Stimulated activated CD4-positive, alpha-beta T cell treated with anti-CD3 and anti-CD28 coated beads, Interleukin-1b, Interleukin-23, amount 100 ng/mL, for 4 hours (primary cell): ENCODE data around the gene CD3G.
"Not testable (repeated sequence)": the region's sequence is repeated elsewhere in the genome, so short reads cannot be mapped to it uniquely, and the experiment has no call there.

Experiments
- DNase-seq, 2 donors: peaks; one replicate each; pipeline ENCODE4 v3.0.0-alpha.2; 2020; ENCODE audit warnings: low read depth in 2 of 2

Gene CD3G

DNA sequence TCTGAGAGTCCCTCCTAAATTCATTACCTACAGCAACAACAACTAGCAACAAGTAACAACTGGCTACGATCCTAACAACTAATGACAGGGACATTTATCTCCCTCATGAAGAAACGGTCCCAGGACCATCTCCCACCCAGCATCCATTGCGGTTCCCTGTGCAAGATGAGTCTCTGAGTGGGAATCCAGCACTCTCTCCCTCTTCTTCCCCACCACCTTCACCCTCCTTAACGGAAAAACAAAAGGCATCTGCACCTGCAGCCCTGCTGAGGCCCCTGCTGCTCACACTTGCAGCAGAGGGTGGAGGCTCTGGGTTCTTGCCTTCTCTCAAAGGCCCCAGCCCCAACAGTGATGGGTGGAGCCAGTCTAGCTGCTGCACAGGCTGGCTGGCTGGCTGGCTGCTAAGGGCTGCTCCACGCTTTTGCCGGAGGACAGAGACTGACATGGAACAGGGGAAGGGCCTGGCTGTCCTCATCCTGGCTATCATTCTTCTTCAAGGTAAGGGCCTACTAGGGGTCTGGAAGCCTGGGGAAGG lies at the start of gene CD3G:
CD3G (plus strand) TSS at position 364 of the 535 bp plus-strand sequence; CDS start at position 444, 80 bp downstream.
- peak; percentile 51 to 56 for DNase-seq

- DNase-seq: no peak
Measured at GRCh38 chr11:118295199-118295598, 48.9 kb upstream of the CD3G start.

- peak in 1 of 2 donors; percentile 43 for DNase-seq
Measured at GRCh38 chr11:118295815-118296454, 48.2 kb upstream of the CD3G start.

DNA sequence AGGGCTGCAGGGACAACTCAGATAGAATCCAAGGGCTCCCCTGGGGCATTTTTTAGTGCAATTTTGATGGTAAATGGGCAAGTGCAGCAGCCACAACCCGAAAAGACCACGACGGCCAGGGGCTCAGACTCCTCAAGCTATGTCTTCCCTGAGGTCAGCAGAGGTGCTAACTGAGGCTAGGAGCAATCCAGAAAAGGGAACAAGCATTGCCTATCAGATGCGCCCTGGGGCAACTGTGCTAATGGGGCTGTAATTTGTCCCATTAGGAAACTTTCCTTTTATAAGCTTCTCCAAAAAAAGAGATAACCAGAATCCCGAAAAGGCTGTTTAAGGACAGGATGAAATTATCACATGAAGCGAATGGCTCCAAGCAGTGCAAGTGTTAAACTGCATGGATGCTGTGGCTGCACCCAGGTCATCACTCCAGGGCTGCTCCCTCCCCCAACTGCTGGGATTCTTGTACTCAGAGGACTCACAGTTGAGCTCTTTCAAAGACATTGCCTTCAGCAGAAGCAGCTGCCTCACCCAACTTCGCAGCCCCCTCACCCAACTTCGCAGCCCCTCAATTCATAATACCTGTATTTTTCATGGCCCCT lies 42.4 kb upstream of the CD3G start:
- no peak for DNase-seq

DNA sequence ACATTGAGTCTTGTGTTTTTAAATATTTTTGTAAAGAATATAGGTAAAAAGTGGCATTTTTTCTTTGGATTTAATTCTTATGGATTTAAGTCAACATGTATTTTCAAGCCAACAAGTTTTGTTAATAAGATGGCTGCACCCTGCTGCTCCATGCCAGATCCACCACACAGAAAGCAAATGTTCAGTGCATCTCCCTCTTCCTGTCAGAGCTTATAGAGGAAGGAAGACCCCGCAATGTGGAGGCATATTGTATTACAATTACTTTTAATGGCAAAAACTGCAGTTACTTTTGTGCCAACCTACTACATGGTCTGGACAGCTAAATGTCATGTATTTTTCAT lies 39.9 kb upstream of the CD3G start:
- DNase-seq: no peak

GRCh38 chr11:118304568-118305248 lies 39.4 kb upstream of the CD3G start, which contains the start of gene CD3E:
Gene CD3E (plus strand): TSS chr11:118304730. CDS start chr11:118304953, 223 bp downstream.
- peak; percentile 37 to 41 for DNase-seq

DNA sequence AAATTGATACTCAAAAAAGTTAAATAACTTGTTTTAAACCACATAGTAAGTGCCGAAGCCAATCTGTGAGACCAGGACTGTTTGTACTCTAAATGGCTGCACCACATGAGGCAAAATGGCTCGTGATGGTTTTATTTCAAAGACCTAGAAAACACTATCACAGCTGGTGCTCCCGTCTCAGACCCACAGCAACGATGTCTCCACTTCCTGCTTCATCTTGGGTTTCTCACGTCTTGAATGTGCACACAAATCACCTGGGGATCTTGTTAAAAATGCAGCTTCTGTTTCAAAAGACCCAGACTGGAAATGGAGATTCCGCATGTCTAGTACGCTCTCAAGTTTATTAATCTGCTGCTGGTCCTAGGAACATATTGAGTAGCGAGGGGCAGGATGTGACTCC lies 38.4 kb upstream of the CD3G start:
- no peak for DNase-seq

GRCh38 chr11:118306556-118306955 lies 37.6 kb upstream of the CD3G start:
- DNase-seq: peak in 1 of 2 donors; percentile 34

- DNase-seq: not testable (repeated sequence)
Measured at GRCh38 chr11:118308995-118309528, 35.1 kb upstream of the CD3G start.

GRCh38 chr11:118310271-118310670 lies 33.9 kb upstream of the CD3G start:
- no peak for DNase-seq

GRCh38 chr11:118310781-118311485 lies 33.2 kb upstream of the CD3G start:
- DNase-seq: no peak

GRCh38 chr11:118311518-118311917 lies 32.6 kb upstream of the CD3G start:
- no peak for DNase-seq

DNA sequence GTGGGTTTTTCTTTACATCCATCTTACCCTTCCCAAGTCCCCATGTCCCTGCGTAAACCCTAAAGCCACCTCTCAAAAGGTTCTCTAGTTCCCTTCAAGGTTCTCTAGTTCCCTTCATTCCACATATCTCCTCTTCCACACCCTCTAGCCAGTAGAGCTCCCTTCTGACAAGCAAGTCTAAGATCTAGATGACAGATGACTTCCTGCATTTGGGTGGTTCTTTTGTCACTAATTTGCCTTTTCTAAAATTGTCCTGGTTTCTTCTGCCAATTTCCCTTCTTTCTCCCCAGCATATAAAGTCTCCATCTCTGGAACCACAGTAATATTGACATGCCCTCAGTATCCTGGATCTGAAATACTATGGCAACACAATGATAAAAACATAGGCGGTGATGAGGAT lies 31.8 kb upstream of the CD3G start:
- no peak for DNase-seq

GRCh38 chr11:118313242-118313641 lies 30.9 kb upstream of the CD3G start:
- DNase-seq: no peak

DNA sequence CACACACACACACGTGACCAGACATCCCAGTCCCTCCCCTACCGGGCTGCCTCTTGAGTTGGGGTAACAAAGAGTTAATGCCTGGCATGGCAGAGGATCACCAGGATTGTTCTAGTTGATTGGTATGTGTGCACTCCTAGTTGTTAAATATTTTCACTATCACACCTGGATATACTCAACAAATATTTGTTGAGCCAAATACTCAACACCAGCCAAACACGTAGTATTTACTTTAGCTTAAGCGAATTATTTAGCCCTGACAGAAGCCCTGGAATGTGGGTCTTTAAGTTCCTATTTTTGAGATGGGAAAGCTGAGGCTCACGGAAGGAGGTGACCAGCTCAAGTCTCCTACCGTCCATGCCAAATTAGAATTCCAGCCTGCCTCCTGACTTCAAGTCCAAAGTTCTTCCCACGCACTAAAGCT lies 29.1 kb upstream of the CD3G start:
- DNase-seq: no peak

DNA sequence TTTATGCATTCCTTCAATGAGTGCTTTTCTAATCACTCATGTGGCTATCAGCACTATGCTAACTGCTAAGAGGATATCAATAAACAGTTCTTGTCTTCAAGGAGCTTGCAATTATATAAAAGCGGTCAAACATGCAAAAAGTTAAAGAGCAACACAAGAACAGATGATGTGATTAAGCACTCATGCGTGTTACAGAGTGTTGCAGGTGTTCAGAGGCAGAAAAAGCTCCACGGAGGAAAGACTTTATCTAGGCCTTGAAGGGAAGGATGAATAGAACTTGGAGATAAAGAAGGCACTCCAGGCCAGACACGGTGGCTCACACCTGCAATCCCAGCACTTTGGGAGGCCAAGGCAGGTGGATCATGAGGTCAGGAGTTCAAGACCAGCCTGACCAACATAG lies 26.0 kb upstream of the CD3G start:
- no peak for DNase-seq

- DNase-seq: no peak
Measured at GRCh38 chr11:118318581-118319336, 25.4 kb upstream of the CD3G start.

DNA sequence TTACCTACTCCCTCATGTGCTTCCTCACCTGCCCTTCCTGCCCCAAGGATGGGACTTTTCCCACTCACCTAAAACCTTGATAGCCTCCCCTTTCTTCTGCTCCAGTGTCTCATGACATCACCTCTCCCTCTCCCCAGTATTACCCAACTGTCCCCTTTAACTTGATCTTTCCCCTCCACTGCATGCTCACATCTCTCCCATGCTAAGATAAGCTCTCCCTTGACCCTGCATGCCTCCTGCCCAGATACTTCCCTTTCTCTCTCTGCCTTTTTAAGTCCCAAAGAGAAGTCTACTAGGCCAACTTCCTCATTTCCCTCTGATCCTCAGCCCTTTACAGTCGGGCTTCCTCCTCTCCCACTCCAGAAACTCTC lies 24.8 kb upstream of the CD3G start:
- no peak for DNase-seq

- no peak for DNase-seq
Measured at GRCh38 chr11:118320515-118320914, 23.6 kb upstream of the CD3G start.

DNA sequence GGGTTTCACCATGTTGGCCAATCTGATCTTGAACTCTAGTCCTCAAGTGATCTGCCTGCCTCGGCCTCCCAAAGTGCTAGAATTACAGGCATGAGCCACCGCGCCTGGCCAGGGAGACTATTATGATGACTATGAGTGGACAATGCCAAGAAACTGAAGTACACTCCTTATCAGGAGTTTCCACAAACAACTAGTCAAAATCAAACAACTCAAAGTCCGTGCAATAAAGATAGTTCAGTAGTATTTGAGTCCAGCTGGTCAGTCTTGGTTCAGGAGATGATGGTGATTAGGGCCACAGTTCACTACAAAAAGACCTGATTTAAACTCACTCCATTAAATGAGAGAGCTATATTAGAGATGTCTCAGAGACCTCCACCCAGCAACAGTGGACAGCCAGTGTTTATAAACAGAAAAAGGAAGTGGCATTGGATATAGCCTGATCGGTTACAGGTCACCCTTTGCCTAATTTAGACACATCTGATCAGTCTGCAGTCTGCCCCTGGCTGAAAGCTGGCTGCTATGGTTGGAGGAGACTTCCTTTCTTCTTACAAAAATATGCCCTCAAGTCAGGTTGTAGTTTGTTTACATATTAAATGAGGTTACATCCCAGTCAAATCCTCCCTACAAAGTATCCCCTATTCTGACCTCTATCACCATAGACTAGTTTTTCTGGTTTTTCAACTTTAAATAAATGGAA lies 22.6 kb upstream of the CD3G start:
- DNase-seq: no peak

DNA sequence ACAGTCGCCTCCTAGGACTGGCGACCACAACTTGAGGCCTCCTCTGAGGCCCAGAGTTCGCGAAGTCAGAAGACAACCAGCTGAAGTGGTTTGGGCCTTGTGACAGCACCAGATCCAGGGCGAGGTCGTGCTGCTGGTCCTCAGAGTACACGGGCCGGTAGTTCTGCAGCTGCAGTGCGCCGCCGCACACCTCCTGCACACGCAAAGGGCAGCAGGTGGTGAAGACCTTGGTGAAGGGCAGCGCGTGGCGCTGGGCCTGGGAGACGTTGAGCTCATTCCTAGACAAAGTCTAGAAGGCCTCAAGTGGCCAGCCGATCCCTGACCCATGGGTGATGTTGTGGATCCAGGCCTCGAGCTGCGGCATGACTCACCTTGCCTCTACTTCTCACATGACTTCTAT lies 21.4 kb upstream of the CD3G start:
- no peak for DNase-seq
